Heart right ventricle (tissue), 16 donors: Measurements from ENCODE around the gene ANKRD52. TPM values are rescaled to one million over a fixed set of nuclear protein-coding genes. Genes with fewer than 3 reads are reported as not detected.

Experiments
- ATAC-seq, 8 donors: fragments of 200-7000 bp; cut with Tn5 transposase; one replicate each; pipeline ENCODE4 v1.9.1; 2020; ENCODE audit warnings: mild to moderate bottlenecking in 8 of 8, moderate library complexity in 8 of 8, moderate number of reproducible peaks in 1 of 8
- DNase-seq, 2 donors: peaks; one replicate each; pipeline ENCODE4 v3.0.0-alpha.2; 2020
- H3K27ac ChIP-seq, 10 donors: fragments of 200-600 bp; sonication (generic) in 2 of 10; one replicate each; pipeline versions ENCODE4 v1.5.0 to v1.8.0; 2020 to 2022; ENCODE audit warnings: mild to moderate bottlenecking in 3 of 10
- H3K27me3 ChIP-seq, 7 donors: fragments of 200-600 bp; one replicate each; pipeline ENCODE4 v1.8.0; 2021 to 2022; ENCODE audit warnings: mild to moderate bottlenecking in 2 of 7
- H3K36me3 ChIP-seq, 9 donors: fragments of 200-600 bp; sonication (generic) in 1 of 9; one replicate each; pipeline versions ENCODE4 v1.5.0 to v1.8.0; 2020 to 2022; ENCODE audit warnings: mild to moderate bottlenecking in 2 of 9
- H3K4me1 ChIP-seq, 9 donors: fragments of 200-600 bp; sonication (generic) in 1 of 9; one replicate each; pipeline versions ENCODE4 v1.5.0 to v1.8.0; 2020 to 2022; ENCODE audit warnings: mild to moderate bottlenecking in 4 of 9
- H3K4me3 ChIP-seq, 10 donors: fragments of 200-600 bp; sonication (generic) in 2 of 10; one replicate each; pipeline versions ENCODE4 v1.5.0 to v1.8.0; 2020 to 2022; ENCODE audit warnings: mild to moderate bottlenecking in 7 of 10, moderate library complexity in 2 of 10
- H3K9me3 ChIP-seq, 11 donors: fragments of 200-600 bp in 10 of 11; sonication (generic) in 2 of 11; one replicate each; pipeline versions ENCODE4 v1.5.0 to v1.8.0; 2013 to 2022; ENCODE audit warnings: mild to moderate bottlenecking in 2 of 11, control low read depth in 1 of 11, moderate library complexity in 1 of 11
- WGBS, 2 donors: extraction: QIAGEN DNeasy Blood & Tissue Kit; methylation state at CpG; one replicate each; pipeline ENCODE4 v1.1.7; 2013; ENCODE audit warnings: inconsistent platforms in 1 of 2; 5-methylcytosine and 5-hydroxymethylcytosine counted together
- intact Hi-C, 10 donors: fragments of 100-400 bp; cut with DNase I; formaldehyde crosslinking; loops; one replicate each; pipeline versions ENCODE4 v1.11.1 to v1.14.2; 2022
- polyA plus RNA-seq, 2 donors: library from polyadenylated mRNA; stranded (reverse); fragments of 200-250 nt; gene quantifications; one replicate each; pipeline ENCODE4 v1.2.3, GENCODE V29; 2013
- total RNA-seq, 10 donors: library from RNA; stranded (reverse); fragmentation: NEBNext Ultra II Directional in 3 of 10; extraction: Animal tissue kit (Norgen Biotek cat#: 25700) in 3 of 10; gene quantifications; one replicate each; pipeline versions ENCODE4 v1.2.1 to v1.2.4, GENCODE V29; 2021 to 2023
- TF ChIP-seq, protein P1 (sequence below), 9 donors: fragments of 200-600 bp; sonication (generic) in 2 of 9; IDR thresholded peaks; one replicate each; pipeline versions ENCODE4 v1.5.0 to v1.8.0; 2021 to 2022; ENCODE audit warnings: antibody characterized with exemption in 9 of 9, mild to moderate bottlenecking in 5 of 9, moderate library complexity in 1 of 9
- donor health status: Arrhythmogenic right ventricular cardiomyopathy.
- donor health status: ischemic (EF 13 %, LVEDD 7.1; RV severe dilation, severe dysfunction).
- donor health status: healthy with polysubstance abuse.
- donor health status: DM: no; HTN: yes; CAD: no.
- donor health status: DM: no; HTN: no; CAD: no.
- donor health status: ischemic (EF 25% LVEDD 6.9; RV normal size, moderate dysfunction).
- donor health status: ischemic (EF 25% LVEDD 5.7; RV mildly dilated, moderate dysfunction).
- donor health status: healthy.
- donor health status: DM: yes; HTN: yes; CAD: no.
- donor health status: Ischemic cardiomyopathy.
- donor health status: ischemic (EF 35%, LVEDD 5.7; RV mildly dilated, moderate dysfunction).
- donor health status: nonischemic (EF 11% LVEDD 7.7; RV severe dilation, severe dysfunction).
- donor health status: DM: yes; HTN: yes; CAD: no.
- donor health status: PGD.
- donor health status: ischemic (EF 29% LVEDD 5.4; RV normal size, mild dysfunction).
- donor health status: nonischemic (EF 23%, LVEDD 6.1; RV moderate dilation, normal function).

The ANKRD52 gene
- total and polyA plus RNA-seq, 12 donors, result 10.2 to 30.9 (median 24.6) TPM

DNA sequence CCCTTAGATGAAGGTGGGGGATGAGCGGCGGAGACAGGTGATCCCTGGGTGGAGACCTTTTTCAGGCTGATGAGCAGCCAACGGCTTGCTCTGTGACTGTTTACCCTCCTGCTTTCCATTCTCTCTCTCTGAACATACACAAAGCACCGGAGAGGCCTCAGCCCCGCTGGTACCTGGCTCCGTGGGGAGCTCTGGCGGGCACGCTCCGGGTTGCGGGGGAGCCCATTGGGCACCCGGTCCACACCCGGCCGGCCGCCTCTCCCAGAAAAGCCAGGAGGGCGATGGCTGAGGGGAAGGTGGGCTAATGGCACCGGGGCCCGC lies 69.4 kb downstream of the ANKRD52 start:
- peaks cover 6 to 39% (median 27%) of the 10 kb centered on the region in 9 donors for H3K4me1 ChIP-seq
- peak overlapping the region; percentile 57 to 95 (median 92) for H3K27ac ChIP-seq
- H3K4me3 ChIP-seq, result peak overlapping the region; percentile 61 to 92 (median 86)
- peaks cover 0 to 36% (median 23%) of the 10 kb centered on the region in 9 donors for H3K36me3 ChIP-seq
- H3K9me3 ChIP-seq, result no peaks in the 10 kb centered on the region
- ATAC-seq, result peak in 3 of 8 donors; percentile 0 to 32 (median 1)
- WGBS, 2 donors, result 1 to 3% methylated on average over 15 to 17 of the region's 17 CpGs
- intact Hi-C loops, result loop anchor here (1.0 to 10.0 kb wide), 13 partner anchors 28 to 144 kb away; partner anchors contain the start of genes ESYT1 (in 2 of the 10), ZC3H10 (in 2 of the 10), MYL6B (in 1 of the 10) and NABP2 (in 1 of the 10)
- TF ChIP-seq, protein P1, sequence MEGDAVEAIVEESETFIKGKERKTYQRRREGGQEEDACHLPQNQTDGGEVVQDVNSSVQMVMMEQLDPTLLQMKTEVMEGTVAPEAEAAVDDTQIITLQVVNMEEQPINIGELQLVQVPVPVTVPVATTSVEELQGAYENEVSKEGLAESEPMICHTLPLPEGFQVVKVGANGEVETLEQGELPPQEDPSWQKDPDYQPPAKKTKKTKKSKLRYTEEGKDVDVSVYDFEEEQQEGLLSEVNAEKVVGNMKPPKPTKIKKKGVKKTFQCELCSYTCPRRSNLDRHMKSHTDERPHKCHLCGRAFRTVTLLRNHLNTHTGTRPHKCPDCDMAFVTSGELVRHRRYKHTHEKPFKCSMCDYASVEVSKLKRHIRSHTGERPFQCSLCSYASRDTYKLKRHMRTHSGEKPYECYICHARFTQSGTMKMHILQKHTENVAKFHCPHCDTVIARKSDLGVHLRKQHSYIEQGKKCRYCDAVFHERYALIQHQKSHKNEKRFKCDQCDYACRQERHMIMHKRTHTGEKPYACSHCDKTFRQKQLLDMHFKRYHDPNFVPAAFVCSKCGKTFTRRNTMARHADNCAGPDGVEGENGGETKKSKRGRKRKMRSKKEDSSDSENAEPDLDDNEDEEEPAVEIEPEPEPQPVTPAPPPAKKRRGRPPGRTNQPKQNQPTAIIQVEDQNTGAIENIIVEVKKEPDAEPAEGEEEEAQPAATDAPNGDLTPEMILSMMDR (IDR thresholded peaks at IDR 0.05), result no peak
- no peaks in the 10 kb centered on the region for H3K27me3 ChIP-seq
- DNase-seq, result no peak

DNA sequence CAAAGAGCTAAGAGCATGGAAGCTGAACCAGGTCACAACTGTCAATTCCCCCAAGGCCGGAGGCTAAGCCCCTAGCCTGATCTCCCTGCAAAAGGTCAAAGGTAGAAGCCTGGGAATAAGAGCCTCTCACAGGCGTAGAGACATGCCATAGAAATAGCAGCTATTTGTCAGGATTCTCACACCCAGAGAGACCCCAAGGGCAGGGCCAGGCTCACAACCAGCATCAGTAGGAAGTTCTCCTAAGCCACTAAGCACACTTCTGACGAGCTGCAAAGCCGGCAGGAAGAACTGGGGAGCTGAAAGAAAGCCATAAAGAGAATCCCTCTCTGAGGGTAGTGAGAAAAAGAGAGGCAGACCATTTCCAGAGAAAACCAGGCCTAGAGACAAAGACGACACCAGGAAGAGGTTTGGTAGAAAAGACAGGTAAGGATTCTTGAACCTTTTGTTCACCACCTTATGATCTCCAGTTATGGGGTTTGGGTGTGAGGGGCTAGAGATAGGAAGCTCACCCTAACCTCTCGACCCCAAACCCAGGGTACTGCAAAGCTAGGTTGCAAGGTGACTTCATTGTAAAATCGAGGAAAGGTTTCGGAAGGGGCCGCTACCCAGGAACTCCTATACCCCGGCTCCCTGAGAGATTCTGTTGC lies 69.9 kb downstream of the ANKRD52 start:
- TF ChIP-seq, protein P1 (IDR thresholded peaks at IDR 0.05), result no peak
- H3K36me3 ChIP-seq, result peaks cover 0 to 41% (median 27%) of the 10 kb centered on the region in 9 donors
- H3K4me1 ChIP-seq, result peaks cover 6 to 37% (median 27%) of the 10 kb centered on the region in 9 donors
- no peak for DNase-seq
- no peaks in the 10 kb centered on the region for H3K9me3 ChIP-seq
- no peaks in the 10 kb centered on the region for H3K27me3 ChIP-seq
- 15 to 19% methylated on average over 10 of the region's 10 CpGs for WGBS, 2 donors
- peak overlapping the region in 9 of 10 donors; percentile 80 to 95 (median 92) for H3K27ac ChIP-seq
- peak overlapping the region; percentile 61 to 92 (median 86) for H3K4me3 ChIP-seq
- ATAC-seq, result no peak
- intact Hi-C loops, result loop anchor here in 8 of 10 donors (1.0 to 10.0 kb wide), 11 partner anchors 27 to 143 kb away; partner anchors contain the start of genes ESYT1 (in 2 of the 8), ZC3H10 (in 2 of the 8), MYL6B (in 1 of the 8) and NABP2 (in 1 of the 8)

Other genes with a start within 250 kb of the ANKRD52 start
- gene IKZF4, start 237.3 kb downstream of the ANKRD52 start, total RNA-seq, result 10 to 100 TPM in 1 of 10 donors, 1 to 10 TPM in 9; 5.2 to 10.1 (median 7.3) TPM
- gene IKZF4, start 237.3 kb downstream of the ANKRD52 start, polyA plus RNA-seq, result 1 to 10 TPM; 1.6 to 3.7 TPM
- 10 to 100 TPM in 9 of 10 donors, 1 to 10 TPM in 1; 6.9 to 39.6 (median 19.3) TPM for gene RPS26, start 216.5 kb downstream of the ANKRD52 start, total RNA-seq
- 1,000 to 10,000 TPM; 1,156 to 1,370 TPM for gene RPS26, start 216.5 kb downstream of the ANKRD52 start, polyA plus RNA-seq
- gene ERBB3, start 178.2 kb downstream of the ANKRD52 start, total RNA-seq, result 1 to 10 TPM in 9 of 10 donors, under 1 TPM in 1; 0.80 to 6.1 (median 2.9) TPM
- gene ERBB3, start 178.2 kb downstream of the ANKRD52 start, polyA plus RNA-seq, result 1 to 10 TPM; 2.1 to 7.8 TPM
- gene PA2G4, start 153.8 kb downstream of the ANKRD52 start, total RNA-seq, result 10 to 100 TPM; 64.3 to 91.9 (median 71.5) TPM
- gene PA2G4, start 153.8 kb downstream of the ANKRD52 start, polyA plus RNA-seq, result 100 to 1,000 TPM in 1 of 2 donors, 10 to 100 TPM in 1; 79.4 to 148 TPM
- 1,000 to 10,000 TPM; 1,835 to 2,619 (median 2,004) TPM for gene RPL41, start 141.8 kb downstream of the ANKRD52 start, total RNA-seq
- 1,000 to 10,000 TPM in 1 of 2 donors, 100 to 1,000 TPM in 1; 475 to 5,263 TPM for gene RPL41, start 141.8 kb downstream of the ANKRD52 start, polyA plus RNA-seq
- 1 to 10 TPM; 3.6 to 5.8 (median 4.9) TPM for gene ZC3H10, start 140.1 kb downstream of the ANKRD52 start, total RNA-seq
- gene ZC3H10, start 140.1 kb downstream of the ANKRD52 start, polyA plus RNA-seq, result 1 to 10 TPM; 2.1 to 3.4 TPM
- gene ESYT1, start 130.1 kb downstream of the ANKRD52 start, total RNA-seq, result 10 to 100 TPM; 28.8 to 47.5 (median 31.9) TPM
- gene ESYT1, start 130.1 kb downstream of the ANKRD52 start, polyA plus RNA-seq, result 10 to 100 TPM; 20.9 to 57.3 TPM
- gene MYL6B, start 105.8 kb downstream of the ANKRD52 start, total RNA-seq, result 10 to 100 TPM; 39.8 to 61.9 (median 49.9) TPM
- gene MYL6B, start 105.8 kb downstream of the ANKRD52 start, polyA plus RNA-seq, result 10 to 100 TPM; 31.9 to 64.0 TPM
- gene MYL6, start 100.0 kb downstream of the ANKRD52 start, total RNA-seq, result 1,000 to 10,000 TPM in 1 of 10 donors, 100 to 1,000 TPM in 9; 355 to 1,188 (median 413) TPM
- gene MYL6, start 100.0 kb downstream of the ANKRD52 start, polyA plus RNA-seq, result 1,000 to 10,000 TPM in 1 of 2 donors, 100 to 1,000 TPM in 1; 670 to 2,127 TPM
- gene SMARCC2, start 68.9 kb downstream of the ANKRD52 start, total RNA-seq, result 10 to 100 TPM; 56.2 to 81.9 (median 62.8) TPM
- 10 to 100 TPM; 16.2 to 28.8 TPM for gene SMARCC2, start 68.9 kb downstream of the ANKRD52 start, polyA plus RNA-seq
- 10 to 100 TPM; 43.6 to 66.3 (median 47.0) TPM for gene RNF41, start 36.5 kb downstream of the ANKRD52 start, total RNA-seq
- gene RNF41, start 36.5 kb downstream of the ANKRD52 start, polyA plus RNA-seq, result 10 to 100 TPM in 1 of 2 donors, 1 to 10 TPM in 1; 7.0 to 27.0 TPM
- 10 to 100 TPM; 16.2 to 25.3 (median 20.4) TPM for gene NABP2, start 34.0 kb downstream of the ANKRD52 start, total RNA-seq
- 10 to 100 TPM; 13.5 to 27.7 TPM for gene NABP2, start 34.0 kb downstream of the ANKRD52 start, polyA plus RNA-seq
- not detected for gene SLC39A5, start 28.3 kb downstream of the ANKRD52 start, total RNA-seq
- under 1 TPM; 0.20 to 0.59 TPM for gene SLC39A5, start 28.3 kb downstream of the ANKRD52 start, polyA plus RNA-seq
- 100 to 1,000 TPM in 9 of 10 donors, 10 to 100 TPM in 1; 55.5 to 258 (median 147) TPM for gene COQ10A, start 8.6 kb upstream of the ANKRD52 start, total RNA-seq
- gene COQ10A, start 8.6 kb upstream of the ANKRD52 start, polyA plus RNA-seq, result 100 to 1,000 TPM; 101 to 245 TPM
- gene CS, start 41.9 kb upstream of the ANKRD52 start, total RNA-seq, result 100 to 1,000 TPM; 601 to 991 (median 877) TPM
- gene CS, start 41.9 kb upstream of the ANKRD52 start, polyA plus RNA-seq, result 100 to 1,000 TPM; 154 to 192 TPM
- 10 to 100 TPM; 22.3 to 51.0 (median 38.7) TPM for gene CNPY2, start 57.6 kb upstream of the ANKRD52 start, total RNA-seq
- gene CNPY2, start 57.6 kb upstream of the ANKRD52 start, polyA plus RNA-seq, result 10 to 100 TPM; 76.2 to 88.2 TPM
- 10 to 100 TPM; 23.6 to 64.4 (median 38.1) TPM for gene PAN2, start 75.6 kb upstream of the ANKRD52 start, total RNA-seq
- 10 to 100 TPM; 20.6 to 85.3 TPM for gene PAN2, start 75.6 kb upstream of the ANKRD52 start, polyA plus RNA-seq
- gene IL23A, start 80.5 kb upstream of the ANKRD52 start, total RNA-seq, result under 1 TPM in 5 of 10 donors, not detected in 5; 0.23 to 0.57 (median 0.44) TPM
- gene IL23A, start 80.5 kb upstream of the ANKRD52 start, polyA plus RNA-seq, result under 1 TPM in 1 of 2 donors, not detected in 1; 0.20 TPM
- 100 to 1,000 TPM in 1 of 10 donors, 10 to 100 TPM in 9; 30.8 to 107 (median 38.7) TPM for gene STAT2, start 101.7 kb upstream of the ANKRD52 start, total RNA-seq
- gene STAT2, start 101.7 kb upstream of the ANKRD52 start, polyA plus RNA-seq, result 10 to 100 TPM; 16.9 to 52.6 TPM
- gene APOF, start 104.5 kb upstream of the ANKRD52 start, total RNA-seq, result not detected
- gene APOF, start 104.5 kb upstream of the ANKRD52 start, polyA plus RNA-seq, result not detected
- gene TIMELESS, start 191.0 kb upstream of the ANKRD52 start, total RNA-seq, result 1 to 10 TPM; 1.0 to 5.2 (median 2.0) TPM
- 1 to 10 TPM; 2.3 to 2.7 TPM for gene TIMELESS, start 191.0 kb upstream of the ANKRD52 start, polyA plus RNA-seq
- under 1 TPM in 2 of 10 donors, not detected in 8; 0.09 to 0.30 TPM for gene MIP, start 196.3 kb upstream of the ANKRD52 start, total RNA-seq
- not detected for gene MIP, start 196.3 kb upstream of the ANKRD52 start, polyA plus RNA-seq
- 1 to 10 TPM; 3.0 to 5.0 (median 4.4) TPM for gene SPRYD4, start 210.2 kb upstream of the ANKRD52 start, total RNA-seq
- gene SPRYD4, start 210.2 kb upstream of the ANKRD52 start, polyA plus RNA-seq, result 1 to 10 TPM; 1.9 to 2.3 TPM
- 1 to 10 TPM in 2 of 10 donors, under 1 TPM in 8; 0.19 to 1.4 (median 0.52) TPM for gene GLS2, start 229.8 kb upstream of the ANKRD52 start, total RNA-seq
- gene GLS2, start 229.8 kb upstream of the ANKRD52 start, polyA plus RNA-seq, result under 1 TPM; 0.22 to 0.59 TPM